Prostate gland (tissue), 2 donors: Measurements from ENCODE around the gene VLDLR. TPM values are rescaled to one million over a fixed set of nuclear protein-coding genes. Genes with fewer than 3 reads are reported as not detected.

Source experiments
- DNase-seq: peaks from one replicate; pipeline ENCODE4 v3.0.0-alpha.2; 2019; ENCODE audit warnings: low spot score
- H3K27ac ChIP-seq, 2 donors: fragments of 200-600 bp; sonication (generic); 2 replicates each; pipeline ENCODE4 v1.5.1; 2017 to 2019
- H3K27me3 ChIP-seq: fragments of 200-600 bp; sonication (generic); replicated peaks from 2 replicates; pipeline ENCODE4 v1.5.1; 2019; ENCODE audit not compliant: insufficient read depth
- H3K36me3 ChIP-seq, 2 donors: fragments of 200-600 bp; sonication (generic); 1 replicate in 1 of 2; 2 replicates in 1 of 2; pipeline versions ENCODE4 v1.5.1 to v1.8.1; 2017 to 2019
- H3K4me1 ChIP-seq: fragments of 200-600 bp; sonication (generic); replicated peaks from 2 replicates; pipeline ENCODE4 v1.5.1; 2019
- H3K4me3 ChIP-seq, 2 donors: fragments of 200-600 bp; sonication (generic); 2 replicates each; pipeline ENCODE4 v1.5.1; 2017 to 2019
- H3K9me3 ChIP-seq: fragments of 200-600 bp; sonication (generic); 2 replicates; pipeline ENCODE4 v1.5.1; 2017
- POLR2A ChIP-seq: fragments of 450-650 bp; IDR thresholded peaks from one replicate; pipeline ENCODE4 v1.6.1; 2016; ENCODE audit warnings: antibody characterized with exemption, mild to moderate bottlenecking
- POLR2AphosphoS5 ChIP-seq: sonication (generic); formaldehyde crosslinking; IDR thresholded peaks from one replicate; pipeline ENCODE4 v1.6.1; 2017; ENCODE audit warnings: antibody characterized with exemption
- WGBS: methylation state at CpG from one replicate; pipeline ENCODE4 v1.1.5; 2018; 5-methylcytosine and 5-hydroxymethylcytosine counted together
- intact Hi-C: fragments of 100-400 bp; cut with DNase I; formaldehyde crosslinking; loops from one replicate; pipeline ENCODE4 v1.14.2; 2022
- total RNA-seq, 2 donors: library from RNA; depleted of rRNA; stranded (reverse); fragments of >200 nt; gene quantifications; one replicate each; pipeline ENCODE4 v1.1.0, GENCODE V29; 2016
- TF ChIP-seq, protein P1 (sequence below), 4 experiments: fragments of 200-600 bp in 2 of 4; fragments of 450-650 bp in 2 of 4; sonication (generic) in 2 of 4; IDR thresholded peaks; 1 replicate in 3 of 4; 2 replicates in 1 of 4; pipeline ENCODE4 v1.5.1; 2016 to 2019; ENCODE audit warnings: antibody characterized with exemption in 4 of 4, mild to moderate bottlenecking in 2 of 4, moderate library complexity in 2 of 4

VLDLR gene
- total RNA-seq, 2 donors from 2014 or later: 8.9 to 12.8 TPM

DNA sequence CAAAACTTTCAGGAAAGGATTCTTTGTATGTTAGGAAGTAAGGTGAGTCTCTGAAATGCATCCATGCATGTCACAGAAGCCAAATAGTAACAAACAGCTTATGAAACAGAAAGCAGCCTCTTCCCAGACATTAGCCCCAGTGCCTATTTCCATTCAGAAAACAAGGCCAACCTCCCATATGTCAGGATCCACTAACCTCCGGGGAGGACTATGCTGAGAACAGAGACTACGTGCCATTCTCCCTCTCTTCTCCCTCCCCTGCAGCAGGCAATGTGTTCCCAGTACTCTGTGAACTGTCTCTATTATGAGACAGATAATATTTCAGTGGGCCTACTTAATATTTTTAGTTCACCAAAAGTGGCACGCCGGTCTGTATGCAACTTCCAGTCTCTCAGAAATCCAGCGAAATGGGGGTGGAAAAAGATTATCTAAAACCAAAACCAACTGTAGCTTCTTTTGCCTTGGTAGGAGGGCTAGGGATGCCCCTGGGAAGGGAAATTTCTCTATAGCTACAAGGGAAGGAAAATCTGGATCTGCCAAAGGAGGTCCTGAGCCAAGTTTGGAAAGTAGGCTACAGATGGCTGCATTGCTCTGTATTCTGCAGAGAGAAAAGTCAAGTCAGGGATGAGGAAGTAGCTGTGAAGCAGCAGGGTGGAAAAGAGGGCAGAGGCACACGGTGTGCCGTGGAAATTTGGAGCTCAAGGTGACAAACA is 42.0 kb downstream of the VLDLR start:
- WGBS: 49% methylated on average over 7 of the region's 7 CpGs
- Histone ChIP-seq H3K27me3 (no peaks in the 10 kb centered on the region), H3K27ac (peak overlapping the region; percentile 45 to 48), H3K9me3 (no peaks in the 10 kb centered on the region), H3K4me1 (no peaks in the 10 kb centered on the region), H3K4me3 (no peak overlapping the region), H3K36me3 (no peaks in the 10 kb centered on the region)
- TF ChIP-seq, protein P1, sequence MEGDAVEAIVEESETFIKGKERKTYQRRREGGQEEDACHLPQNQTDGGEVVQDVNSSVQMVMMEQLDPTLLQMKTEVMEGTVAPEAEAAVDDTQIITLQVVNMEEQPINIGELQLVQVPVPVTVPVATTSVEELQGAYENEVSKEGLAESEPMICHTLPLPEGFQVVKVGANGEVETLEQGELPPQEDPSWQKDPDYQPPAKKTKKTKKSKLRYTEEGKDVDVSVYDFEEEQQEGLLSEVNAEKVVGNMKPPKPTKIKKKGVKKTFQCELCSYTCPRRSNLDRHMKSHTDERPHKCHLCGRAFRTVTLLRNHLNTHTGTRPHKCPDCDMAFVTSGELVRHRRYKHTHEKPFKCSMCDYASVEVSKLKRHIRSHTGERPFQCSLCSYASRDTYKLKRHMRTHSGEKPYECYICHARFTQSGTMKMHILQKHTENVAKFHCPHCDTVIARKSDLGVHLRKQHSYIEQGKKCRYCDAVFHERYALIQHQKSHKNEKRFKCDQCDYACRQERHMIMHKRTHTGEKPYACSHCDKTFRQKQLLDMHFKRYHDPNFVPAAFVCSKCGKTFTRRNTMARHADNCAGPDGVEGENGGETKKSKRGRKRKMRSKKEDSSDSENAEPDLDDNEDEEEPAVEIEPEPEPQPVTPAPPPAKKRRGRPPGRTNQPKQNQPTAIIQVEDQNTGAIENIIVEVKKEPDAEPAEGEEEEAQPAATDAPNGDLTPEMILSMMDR (IDR thresholded peaks at IDR 0.05): no peak
- TF ChIP-seq POLR2AphosphoS5: peak; percentile 6
- no peak for DNase-seq
- intact Hi-C loops: loop anchor here (2.0 kb wide), 1 partner anchor 41 kb away; no protein-coding TSS in a partner anchor

DNA sequence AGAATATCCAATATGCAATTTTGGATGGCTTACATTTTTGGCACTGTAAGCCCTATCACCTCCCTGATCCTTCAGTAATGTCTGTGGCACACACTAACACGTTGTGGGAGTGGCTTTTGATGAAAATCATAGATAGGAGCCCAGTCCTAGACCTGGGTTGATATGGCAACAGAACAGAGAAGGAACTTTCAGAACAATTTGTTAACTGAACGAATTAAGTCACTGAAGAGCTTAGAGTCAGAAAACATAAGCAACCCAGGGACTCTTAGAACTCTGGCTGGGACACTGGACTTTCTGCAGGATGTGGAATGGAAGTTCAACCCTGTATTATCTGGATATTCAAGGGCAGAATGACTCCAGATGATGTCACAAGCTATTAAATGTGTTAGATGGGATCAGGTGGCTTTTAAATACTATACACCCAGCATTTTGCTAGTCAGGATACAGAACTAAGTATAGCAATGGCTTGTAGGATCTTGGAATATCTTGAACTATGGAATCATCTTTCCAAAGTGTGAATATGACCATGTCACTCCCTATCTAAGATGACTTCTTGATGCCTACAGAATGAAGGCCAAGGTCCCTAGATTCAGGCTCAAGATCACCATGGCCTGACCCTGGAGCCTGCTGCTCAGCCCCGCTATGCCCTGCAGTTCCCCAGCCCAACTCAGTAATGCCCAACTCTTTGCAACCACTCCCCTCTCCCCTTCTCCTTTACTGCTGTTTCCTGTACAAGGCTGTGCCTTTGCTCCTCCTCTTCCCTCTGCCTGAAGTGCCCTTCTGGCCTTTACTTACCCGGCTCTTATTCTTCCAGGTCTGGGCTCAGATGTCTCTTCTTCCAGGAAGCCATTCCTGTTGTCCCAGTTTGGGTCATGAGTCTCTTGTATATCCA is 42.8 kb downstream of the VLDLR start:
- 51% methylated on average over 4 of the region's 4 CpGs for WGBS
- H3K36me3 ChIP-seq: no peaks in the 10 kb centered on the region

DNA sequence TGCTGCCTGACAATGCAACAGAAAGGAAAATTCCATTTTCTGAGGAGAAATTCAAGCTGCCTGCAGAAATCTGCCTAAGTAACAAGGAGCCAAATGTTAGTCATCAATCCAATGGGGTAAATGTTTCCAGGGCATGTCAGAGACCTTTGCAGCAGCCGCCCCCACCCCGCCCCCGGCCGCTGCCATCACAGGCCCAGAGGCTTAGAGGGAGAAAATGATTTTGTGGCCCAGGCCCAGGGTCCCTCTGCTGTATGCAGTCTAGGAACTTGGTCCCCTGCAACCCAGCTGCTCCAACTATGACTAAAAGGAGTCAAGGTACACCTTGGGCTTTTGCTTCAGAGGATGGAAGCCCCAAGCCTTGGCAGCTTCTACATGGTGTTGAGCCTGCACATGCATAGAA is 45.0 kb downstream of the VLDLR start:
- intact Hi-C loops: no loop called here
- TF ChIP-seq POLR2A (no peak), POLR2AphosphoS5 (no peak)
- TF ChIP-seq, protein P1 (IDR thresholded peaks at IDR 0.05): no peak
- Histone ChIP-seq H3K9me3 (no peaks in the 10 kb centered on the region), H3K4me3 (no peak overlapping the region), H3K36me3 (no peaks in the 10 kb centered on the region), H3K27ac (no peak overlapping the region), H3K27me3 (no peaks in the 10 kb centered on the region), H3K4me1 (no peaks in the 10 kb centered on the region)
- 95% methylated on average over 4 of the region's 4 CpGs for WGBS
- no peak for DNase-seq

More for the DNA sequence above, 42.8 kb downstream of the VLDLR start:
- H3K4me1 ChIP-seq: no peaks in the 10 kb centered on the region
- no peak for DNase-seq
- H3K27me3 ChIP-seq: no peaks in the 10 kb centered on the region
- intact Hi-C loops: loop anchor here (2.0 kb wide), 1 partner anchor 42 kb away; no protein-coding TSS in a partner anchor
- H3K9me3 ChIP-seq: no peaks in the 10 kb centered on the region
- peak overlapping the region; percentile 45 to 48 for H3K27ac ChIP-seq
- H3K4me3 ChIP-seq: no peak overlapping the region
- TF ChIP-seq POLR2AphosphoS5 (no peak), POLR2A (no peak)
- TF ChIP-seq, protein P1 (IDR thresholded peaks at IDR 0.05): no peak

DNA sequence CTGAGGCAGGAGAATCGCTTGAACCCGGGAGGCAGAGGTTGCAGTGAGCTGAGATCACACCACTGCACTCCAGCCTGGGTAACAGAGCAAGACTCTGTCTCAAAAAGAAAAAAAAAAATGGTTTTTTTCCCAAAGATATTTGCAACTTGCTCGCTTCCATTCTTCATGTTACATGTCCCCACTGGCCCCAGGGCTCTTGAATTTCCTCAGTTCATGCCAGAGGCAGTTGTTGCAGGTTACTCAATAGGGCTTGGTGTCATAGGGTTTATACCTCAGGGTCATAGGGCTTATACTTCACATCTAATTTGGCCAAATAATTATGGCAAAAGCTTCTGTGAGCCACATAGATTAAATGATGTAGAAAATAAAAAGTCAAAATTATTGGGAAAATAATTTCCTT is 51.6 kb downstream of the VLDLR start:
- no peak for DNase-seq
- H3K27ac ChIP-seq: no peak overlapping the region
- WGBS: 91% methylated on average over 3 of the region's 3 CpGs
- H3K4me1 ChIP-seq: peaks cover 5% of the 10 kb centered on the region
- H3K9me3 ChIP-seq: no peaks in the 10 kb centered on the region
- no peaks in the 10 kb centered on the region for H3K36me3 ChIP-seq
- TF ChIP-seq, protein P1 (IDR thresholded peaks at IDR 0.05): no peak
- TF ChIP-seq POLR2A: no peak
- no peak for TF ChIP-seq POLR2AphosphoS5
- intact Hi-C loops: no loop called here
- no peaks in the 10 kb centered on the region for H3K27me3 ChIP-seq
- no peak overlapping the region for H3K4me3 ChIP-seq
